Measurements from ENCODE around the gene PCTP. TPM values are rescaled to one million over a fixed set of nuclear protein-coding genes. Genes with fewer than 3 reads are reported as not detected.

PCTP gene
- total RNA-seq, 2 experiments from 2014 or later: 8.8 to 10.3 TPM

DNA sequence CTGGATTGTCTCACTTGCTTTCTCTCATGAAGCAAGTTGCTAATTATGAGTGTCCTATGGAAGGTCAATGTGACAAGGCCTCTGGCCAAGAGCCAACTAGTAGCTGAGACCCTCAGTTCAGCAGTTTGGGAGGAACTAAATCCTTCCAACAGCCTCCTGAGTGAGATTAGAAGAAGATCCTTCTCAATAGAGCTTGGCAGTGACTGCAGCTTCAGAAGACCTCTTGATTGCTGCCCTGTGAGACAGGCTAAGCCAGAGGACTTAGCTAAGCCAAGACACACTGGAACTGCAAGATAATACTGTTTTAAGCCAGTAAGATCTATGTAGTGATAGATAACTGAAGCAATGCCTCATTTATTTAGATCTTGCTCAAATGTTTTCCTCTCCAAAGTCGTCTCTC, 34.3 kb downstream of the PCTP start:
- H3K4me1 Mint-ChIP-seq (ENCODE audit: low read depth): no peaks in the 10 kb centered on the region
- no peaks in the 10 kb centered on the region for H3K9me3 Mint-ChIP-seq
- H3K27ac Mint-ChIP-seq: no peak overlapping the region
- no peak overlapping the region for H3K4me3 Mint-ChIP-seq
- CTCF ChIA-PET: interaction anchor here (1.4 kb wide), 1 partner anchor 34 kb away, joined by 3 read pairs; the partner anchor contains the start of gene PCTP
- H3K27me3 Mint-ChIP-seq (ENCODE audit: low read depth): peaks cover 11% of the 10 kb centered on the region
- H3K36me3 Mint-ChIP-seq (ENCODE audit: low read depth): no peaks in the 10 kb centered on the region
- no peak for DNase-seq
- intact Hi-C loops (cut with micrococcal nuclease): no loop called here

GRCh38 chr17:55793272-55793671, 42.4 kb downstream of the PCTP start:
- no peaks in the 10 kb centered on the region for H3K4me1 Mint-ChIP-seq (ENCODE audit: low read depth)
- H3K36me3 Mint-ChIP-seq (ENCODE audit: low read depth): no peaks in the 10 kb centered on the region
- CTCF ChIA-PET: interaction anchor here (1.8 kb wide), 1 partner anchor 9 kb away, joined by 4 read pairs; no protein-coding TSS in a partner anchor
- no peak for DNase-seq
- no peak overlapping the region for H3K4me3 Mint-ChIP-seq
- H3K9me3 Mint-ChIP-seq: no peaks in the 10 kb centered on the region
- intact Hi-C loops (cut with micrococcal nuclease): no loop called here
- peaks cover 7% of the 10 kb centered on the region for H3K27me3 Mint-ChIP-seq (ENCODE audit: low read depth)
- H3K27ac Mint-ChIP-seq: no peak overlapping the region

- Mint-ChIP-seq H3K4me3 (no peak overlapping the region), H3K9me3 (peaks cover 4% of the 10 kb centered on the region), H3K27ac (no peak overlapping the region), H3K27me3 (ENCODE audit: low read depth) (peaks cover 7% of the 10 kb centered on the region), H3K4me1 (ENCODE audit: low read depth) (no peaks in the 10 kb centered on the region), H3K36me3 (ENCODE audit: low read depth) (no peaks in the 10 kb centered on the region)
- intact Hi-C loops (cut with micrococcal nuclease): no loop called here
- CTCF ChIA-PET: no interaction called here
- no peak for DNase-seq
Measured at GRCh38 chr17:55794725-55795482, 44.1 kb downstream of the PCTP start.

- peak overlapping the region; percentile 75 for H3K27ac Mint-ChIP-seq
- no peak overlapping the region for H3K4me3 Mint-ChIP-seq
- peaks cover 10% of the 10 kb centered on the region for H3K27me3 Mint-ChIP-seq (ENCODE audit: low read depth)
- peaks cover 2% of the 10 kb centered on the region for H3K36me3 Mint-ChIP-seq (ENCODE audit: low read depth)
- H3K9me3 Mint-ChIP-seq: peaks cover 9% of the 10 kb centered on the region
- intact Hi-C loops (cut with micrococcal nuclease): loop anchor here (1.0 to 10.0 kb wide), 9 partner anchors 18 to 922 kb away; partner anchors contain the start of gene PCTP
- peaks cover 10% of the 10 kb centered on the region for H3K4me1 Mint-ChIP-seq (ENCODE audit: low read depth)
- CTCF ChIA-PET: interaction anchor here (1.1 kb wide), 1 partner anchor 73 kb away, joined by 3 read pairs; no protein-coding TSS in a partner anchor
- peak; percentile 53 for DNase-seq
Measured at GRCh38 chr17:55806745-55807495, 56.1 kb downstream of the PCTP start.

GRCh38 chr17:55811536-55811935, 60.7 kb downstream of the PCTP start:
- Mint-ChIP-seq H3K36me3 (ENCODE audit: low read depth) (no peaks in the 10 kb centered on the region), H3K27me3 (ENCODE audit: low read depth) (peaks cover 15% of the 10 kb centered on the region), H3K9me3 (no peaks in the 10 kb centered on the region), H3K4me3 (no peak overlapping the region), H3K27ac (no peak overlapping the region), H3K4me1 (ENCODE audit: low read depth) (peaks cover 5% of the 10 kb centered on the region)
- CTCF ChIA-PET: no interaction called here
- no peak for DNase-seq
- intact Hi-C loops (cut with micrococcal nuclease): no loop called here

DNA sequence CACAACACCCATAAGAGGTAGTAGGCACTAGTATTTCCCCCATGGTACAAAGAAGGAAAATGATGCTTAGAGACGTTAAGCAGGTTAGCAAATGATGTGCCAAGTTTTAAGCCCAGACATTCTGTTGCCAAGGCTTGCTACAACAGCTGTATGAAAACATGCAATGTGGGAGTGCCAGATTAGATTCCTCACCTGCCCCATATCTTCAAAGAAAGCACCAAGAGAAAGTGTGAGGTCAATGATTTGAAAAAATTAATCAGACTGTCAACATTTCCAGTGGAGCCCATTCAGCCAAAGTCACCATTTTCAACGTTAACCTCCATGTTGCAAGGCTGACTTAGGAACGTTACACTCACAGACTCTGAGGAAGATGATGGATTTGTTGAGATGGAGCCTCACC, 61.5 kb downstream of the PCTP start:
- peaks cover 21% of the 10 kb centered on the region for H3K27me3 Mint-ChIP-seq (ENCODE audit: low read depth)
- intact Hi-C loops (cut with micrococcal nuclease): no loop called here

DNA sequence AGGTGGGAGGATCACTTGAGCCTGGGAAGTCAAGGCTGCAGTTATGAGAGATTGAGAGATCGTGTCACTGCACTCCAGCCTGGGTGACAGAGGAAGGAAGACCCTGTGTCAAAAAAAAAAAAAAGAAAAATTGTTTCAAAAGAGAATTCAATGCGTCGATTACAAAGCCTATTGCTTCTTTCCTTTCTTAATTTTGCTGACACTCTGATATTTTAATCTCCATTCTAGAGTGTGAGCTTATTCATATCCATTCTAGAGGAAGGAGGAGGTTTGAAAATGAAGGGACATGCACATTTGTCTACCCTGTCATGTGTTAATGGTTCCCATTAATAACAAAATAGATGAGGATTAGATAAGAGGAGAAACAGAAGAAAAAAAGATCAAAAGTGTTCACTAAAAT, 63.1 kb downstream of the PCTP start:
- Mint-ChIP-seq H3K4me1 (ENCODE audit: low read depth) (no peaks in the 10 kb centered on the region), H3K36me3 (ENCODE audit: low read depth) (no peaks in the 10 kb centered on the region), H3K4me3 (no peak overlapping the region), H3K27me3 (ENCODE audit: low read depth) (peaks cover 33% of the 10 kb centered on the region), H3K9me3 (no peaks in the 10 kb centered on the region), H3K27ac (no peak overlapping the region)
- intact Hi-C loops (cut with micrococcal nuclease): no loop called here
- DNase-seq: no peak
- CTCF ChIA-PET: no interaction called here

More for the DNA sequence above, 61.5 kb downstream of the PCTP start:
- Mint-ChIP-seq H3K27ac (no peak overlapping the region), H3K9me3 (no peaks in the 10 kb centered on the region), H3K4me3 (no peak overlapping the region), H3K36me3 (ENCODE audit: low read depth) (no peaks in the 10 kb centered on the region), H3K4me1 (ENCODE audit: low read depth) (peaks cover 2% of the 10 kb centered on the region)
- DNase-seq: no peak
- CTCF ChIA-PET: no interaction called here

GRCh38 chr17:55814377-55814776, 63.5 kb downstream of the PCTP start:
- CTCF ChIA-PET: no interaction called here
- Mint-ChIP-seq H3K4me1 (ENCODE audit: low read depth) (no peaks in the 10 kb centered on the region), H3K27me3 (ENCODE audit: low read depth) (peaks cover 33% of the 10 kb centered on the region), H3K27ac (no peak overlapping the region), H3K4me3 (no peak overlapping the region), H3K36me3 (ENCODE audit: low read depth) (no peaks in the 10 kb centered on the region), H3K9me3 (no peaks in the 10 kb centered on the region)
- no peak for DNase-seq
- intact Hi-C loops (cut with micrococcal nuclease): no loop called here

DNA sequence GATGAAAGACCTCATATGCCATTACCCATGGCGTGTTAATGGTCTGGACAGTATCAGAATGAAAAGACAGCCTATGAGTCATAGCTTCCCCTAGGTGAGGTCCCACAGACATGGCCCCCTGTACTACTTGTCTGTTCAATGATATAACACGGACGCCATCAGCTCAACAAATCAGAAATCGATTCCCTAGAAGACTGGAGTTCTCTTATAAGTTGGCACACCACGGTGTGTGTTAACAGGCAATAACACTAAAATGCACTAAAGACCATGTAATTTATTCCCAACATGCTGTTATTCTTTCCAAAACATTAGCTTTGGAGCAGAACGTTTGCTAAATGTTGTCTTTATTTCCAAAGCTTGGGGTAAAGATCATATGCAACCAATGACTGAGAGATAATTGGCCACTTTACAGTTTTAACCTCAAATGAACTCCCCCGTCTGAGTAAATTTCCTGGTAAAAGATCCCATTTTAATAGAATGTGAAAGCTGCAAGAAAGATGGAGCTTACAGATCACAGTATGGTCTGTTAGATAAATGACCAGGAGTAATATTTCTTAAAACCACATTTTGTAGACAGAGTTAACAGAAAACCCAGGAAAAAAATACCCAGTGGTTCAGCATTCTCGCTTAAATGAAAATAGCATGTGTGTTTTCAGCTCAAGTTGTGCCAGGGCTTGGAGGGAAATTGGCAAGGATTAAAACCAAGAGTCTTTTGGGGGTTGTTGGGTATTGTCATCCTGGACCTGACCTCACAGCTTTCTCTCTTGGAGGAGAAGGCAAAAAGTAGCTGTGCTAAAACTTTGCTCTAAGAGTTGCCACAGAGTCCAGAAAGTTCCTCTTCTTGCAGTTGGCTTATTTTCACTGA, 65.9 kb downstream of the PCTP start:
- Mint-ChIP-seq H3K27ac (no peak overlapping the region), H3K4me3 (no peak overlapping the region), H3K9me3 (peaks cover 3% of the 10 kb centered on the region), H3K27me3 (ENCODE audit: low read depth) (peaks cover 33% of the 10 kb centered on the region), H3K36me3 (ENCODE audit: low read depth) (no peaks in the 10 kb centered on the region), H3K4me1 (ENCODE audit: low read depth) (no peaks in the 10 kb centered on the region)
- no peak for DNase-seq
- CTCF ChIA-PET: no interaction called here
- intact Hi-C loops (cut with micrococcal nuclease): no loop called here

- CTCF ChIA-PET: no interaction called here
- no peak overlapping the region for H3K27ac Mint-ChIP-seq
- DNase-seq: no peak
- H3K9me3 Mint-ChIP-seq: peaks cover 3% of the 10 kb centered on the region
- peaks cover 35% of the 10 kb centered on the region for H3K27me3 Mint-ChIP-seq (ENCODE audit: low read depth)
- no peaks in the 10 kb centered on the region for H3K36me3 Mint-ChIP-seq (ENCODE audit: low read depth)
- no peaks in the 10 kb centered on the region for H3K4me1 Mint-ChIP-seq (ENCODE audit: low read depth)
- intact Hi-C loops (cut with micrococcal nuclease): no loop called here
- no peak overlapping the region for H3K4me3 Mint-ChIP-seq
Measured at GRCh38 chr17:55817397-55817709, 66.5 kb downstream of the PCTP start.

GRCh38 chr17:55818026-55818425, 67.2 kb downstream of the PCTP start:
- H3K4me3 Mint-ChIP-seq: no peak overlapping the region
- CTCF ChIA-PET: no interaction called here
- no peaks in the 10 kb centered on the region for H3K4me1 Mint-ChIP-seq (ENCODE audit: low read depth)
- H3K27ac Mint-ChIP-seq: no peak overlapping the region
- peaks cover 3% of the 10 kb centered on the region for H3K9me3 Mint-ChIP-seq
- intact Hi-C loops (cut with micrococcal nuclease): no loop called here
- no peaks in the 10 kb centered on the region for H3K36me3 Mint-ChIP-seq (ENCODE audit: low read depth)
- peaks cover 33% of the 10 kb centered on the region for H3K27me3 Mint-ChIP-seq (ENCODE audit: low read depth)
- DNase-seq: no peak
